HPDE6-E6E7 (cell line): Measurements from ENCODE around the gene ACTN4.

ENCODE experiments used
- DNase-seq: peaks from one replicate; pipeline ENCODE4 v3.0.0; 2011; ENCODE audit warnings: missing footprints; ENCODE audit errors: extremely low spot score

ACTN4 gene

GRCh38 chr19:38709671-38710415, 62.4 kb downstream of the ACTN4 start:
- no peak for DNase-seq

GRCh38 chr19:38710416-38710702, 62.9 kb downstream of the ACTN4 start:
- no peak for DNase-seq

- no peak for DNase-seq
These were observed 63.7 kb downstream of the ACTN4 start for GRCh38 chr19:38710928-38711725.

- DNase-seq: no peak
These were observed 64.3 kb downstream of the ACTN4 start for GRCh38 chr19:38711726-38712153.

- DNase-seq: no peak
These were observed 64.8 kb downstream of the ACTN4 start for GRCh38 chr19:38712161-38712748.

GRCh38 chr19:38713227-38713649, 65.8 kb downstream of the ACTN4 start:
- no peak for DNase-seq

- no peak for DNase-seq
These were observed 66.4 kb downstream of the ACTN4 start for GRCh38 chr19:38713865-38714264.

- no peak for DNase-seq
These were observed 66.9 kb downstream of the ACTN4 start for GRCh38 chr19:38714354-38714778.

- DNase-seq: no peak
These were observed 68.1 kb downstream of the ACTN4 start for GRCh38 chr19:38715555-38715954.

- DNase-seq: no peak
These were observed 69.6 kb downstream of the ACTN4 start for GRCh38 chr19:38717051-38717450.

- no peak for DNase-seq
These were observed 70.4 kb downstream of the ACTN4 start for GRCh38 chr19:38717855-38718254.

GRCh38 chr19:38718747-38719543, 71.5 kb downstream of the ACTN4 start:
- DNase-seq: no peak

GRCh38 chr19:38719761-38720558, 72.5 kb downstream of the ACTN4 start:
- no peak for DNase-seq

GRCh38 chr19:38720559-38721236, 73.2 kb downstream of the ACTN4 start:
- DNase-seq: no peak

- no peak for DNase-seq
These were observed 74.0 kb downstream of the ACTN4 start for GRCh38 chr19:38721496-38721895.

- DNase-seq: no peak
These were observed 74.7 kb downstream of the ACTN4 start for GRCh38 chr19:38721979-38722773.

- DNase-seq: no peak
These were observed 75.6 kb downstream of the ACTN4 start for GRCh38 chr19:38722947-38723605.

- no peak for DNase-seq
These were observed 76.1 kb downstream of the ACTN4 start for GRCh38 chr19:38723606-38723965.
